HEK293 (cell line): Measurements from ENCODE around the gene IL13.

ENCODE experiments used
- CTCF ChIA-PET: fragments of 350-600 bp; formaldehyde crosslinking; extraction: SDS; loops from one replicate; lab custom pipeline; 2021; ENCODE audit warnings: antibody characterized with exemption; lab: Yijun Ruan, JAX
- POLR2A ChIA-PET: fragments of 300-600 bp; formaldehyde crosslinking; extraction: SDS; loops from one replicate; lab custom pipeline; 2020; ENCODE audit warnings: antibody characterized with exemption, inconsistent platforms; lab: Yijun Ruan, JAX
- H3K27ac ChIP-seq: fragments of 200-500 bp; sonication (Bioruptor generic); 2 replicates; pipeline ENCODE4 v1.5.1; 2014; ENCODE audit warnings: low read depth, low read length, control low read depth, inconsistent platforms; ENCODE audit errors: extremely low read depth
- H3K36me3 ChIP-seq, 2 experiments: fragments of 200-500 bp in 1 of 2; sonication (Bioruptor generic) in 1 of 2; 1 replicate in 1 of 2; 2 replicates in 1 of 2; pipeline ENCODE4 v1.5.1; 2014 to 2017; ENCODE audit warnings: inconsistent platforms in 2 of 2, low read length in 2 of 2; ENCODE audit not compliant: control insufficient read depth in 2 of 2, insufficient read depth in 1 of 2
- H3K4me1 ChIP-seq: fragments of 200-500 bp; sonication (Bioruptor generic); 2 replicates; pipeline ENCODE4 v1.5.1; 2014; ENCODE audit warnings: mild to moderate bottlenecking, low read length, inconsistent platforms; ENCODE audit not compliant: control insufficient read depth, insufficient read depth
- H3K4me3 ChIP-seq: 2 replicates; pipeline ENCODE4 v1.5.1; 2011; ENCODE audit warnings: low read depth, mild to moderate bottlenecking, control low read depth, low read length, moderate library complexity
- H3K9me3 ChIP-seq: fragments of 200-500 bp; sonication (Bioruptor generic); 2 replicates; pipeline ENCODE4 v1.5.1; 2014; ENCODE audit warnings: low read depth, low read length, inconsistent platforms; ENCODE audit not compliant: control insufficient read depth, insufficient read depth
- IKZF3 ChIP-seq: fragments of 450-650 bp; IDR thresholded peaks from 2 replicates; pipeline ENCODE4 v1.5.0; 2018; ENCODE audit warnings: missing biosample characterization, mild to moderate bottlenecking, missing genetic modification characterization, moderate library complexity
- PRDM1 ChIP-seq: fragments of 450-650 bp; formaldehyde crosslinking; IDR thresholded peaks from 2 replicates; pipeline ENCODE4; 2016; ENCODE audit warnings: missing biosample characterization, missing genetic modification characterization
- REST ChIP-seq: fragments of 450-650 bp; formaldehyde crosslinking; IDR thresholded peaks from 2 replicates; pipeline ENCODE4 v1.5.1; 2016; ENCODE audit warnings: missing biosample characterization, missing genetic modification characterization
- SCRT1 ChIP-seq: fragments of 450-650 bp; formaldehyde crosslinking; IDR thresholded peaks from 2 replicates; pipeline ENCODE4 v1.5.1; 2016; ENCODE audit warnings: missing biosample characterization, missing genetic modification characterization, borderline replicate concordance
- ZBTB48 ChIP-seq: fragments of 450-650 bp; formaldehyde crosslinking; IDR thresholded peaks from 2 replicates; pipeline ENCODE4 v1.5.1; 2016; ENCODE audit warnings: missing biosample characterization, missing genetic modification characterization
- ZNF2 ChIP-seq: fragments of 450-650 bp; formaldehyde crosslinking; IDR thresholded peaks from 2 replicates; pipeline ENCODE4 v1.5.1; 2016; ENCODE audit warnings: missing biosample characterization, missing genetic modification characterization
- ZNF248 ChIP-seq: fragments of 450-650 bp; formaldehyde crosslinking; IDR thresholded peaks from 2 replicates; pipeline ENCODE4 v1.5.1; 2017; ENCODE audit warnings: missing biosample characterization, missing genetic modification characterization
- ZNF280C ChIP-seq: fragments of 450-650 bp; formaldehyde crosslinking; IDR thresholded peaks from 2 replicates; pipeline ENCODE4 v1.5.1; 2016; ENCODE audit warnings: missing biosample characterization, missing genetic modification characterization
- ZNF362 ChIP-seq: fragments of 450-650 bp; formaldehyde crosslinking; IDR thresholded peaks from 2 replicates; pipeline ENCODE4 v1.5.1; 2016; ENCODE audit warnings: missing biosample characterization, missing genetic modification characterization
- ZNF473 ChIP-seq: fragments of 450-650 bp; formaldehyde crosslinking; IDR thresholded peaks from 2 replicates; pipeline ENCODE4 v1.5.1; 2017; ENCODE audit warnings: missing biosample characterization, missing genetic modification characterization
- ZNF510 ChIP-seq: fragments of 450-650 bp; formaldehyde crosslinking; IDR thresholded peaks from 2 replicates; pipeline ENCODE4 v1.5.1; 2018; ENCODE audit warnings: mild to moderate bottlenecking, missing genetic modification characterization, missing biosample characterization; ENCODE audit not compliant: insufficient replicate concordance
- ZNF623 ChIP-seq: fragments of 450-650 bp; formaldehyde crosslinking; IDR thresholded peaks from 2 replicates; pipeline ENCODE4 v1.5.1; 2016; ENCODE audit warnings: missing biosample characterization, missing genetic modification characterization
- ZSCAN30 ChIP-seq: fragments of 450-650 bp; IDR thresholded peaks from 2 replicates; pipeline ENCODE4 v1.5.1; 2018; ENCODE audit warnings: missing biosample characterization, mild to moderate bottlenecking, missing genetic modification characterization, moderate library complexity
- ZSCAN4 ChIP-seq: fragments of 450-650 bp; formaldehyde crosslinking; IDR thresholded peaks from 2 replicates; pipeline ENCODE4 v1.5.1; 2017; ENCODE audit warnings: missing biosample characterization, missing genetic modification characterization

IL13 gene

GRCh38 chr5:132653716-132654115 is 4.3 kb upstream of the IL13 start:
- POLR2A ChIA-PET, result no interaction called here
- Histone ChIP-seq H3K27ac (no peak overlapping the region), H3K4me1 (no peaks in the 10 kb centered on the region), H3K9me3 (no peaks in the 10 kb centered on the region), H3K4me3 (no peak overlapping the region), H3K36me3 (no peaks in the 10 kb centered on the region)
- CTCF ChIA-PET, result interaction anchor here (0.7 kb wide), 1 partner anchor 23 kb away, joined by 3 read pairs; no protein-coding TSS in a partner anchor
- TF ChIP-seq ZNF2 (no peak), PRDM1 (tag by site-specific recombination) (peak; percentile 52; the same call in 1 of the 2 replicates)

GRCh38 chr5:132655821-132656773 is 1.9 kb upstream of the IL13 start:
- Histone ChIP-seq H3K27ac (no peak overlapping the region), H3K36me3 (no peaks in the 10 kb centered on the region), H3K4me3 (no peak overlapping the region), H3K4me1 (no peaks in the 10 kb centered on the region), H3K9me3 (no peaks in the 10 kb centered on the region)
- TF ChIP-seq ZNF623 (tag by site-specific recombination) (no peak), ZBTB48 (no peak), ZSCAN30 (tag by site-specific recombination) (no peak), IKZF3 (no peak), ZNF280C (tag by site-specific recombination) (no peak), ZNF473 (no peak), ZSCAN4 (no peak), SCRT1 (tag by site-specific recombination) (no peak), ZNF510 (tag by site-specific recombination) (no peak), ZNF248 (tag by site-specific recombination) (no peak)
- CTCF ChIA-PET, result no interaction called here
- POLR2A ChIA-PET, result no interaction called here

GRCh38 chr5:132656774-132657355 is 1.1 kb upstream of the IL13 start:
- CTCF ChIA-PET, result no interaction called here
- POLR2A ChIA-PET, result no interaction called here
- Histone ChIP-seq H3K4me3 (no peak overlapping the region), H3K36me3 (no peaks in the 10 kb centered on the region), H3K4me1 (no peaks in the 10 kb centered on the region), H3K9me3 (no peaks in the 10 kb centered on the region), H3K27ac (no peak overlapping the region)
- TF ChIP-seq ZNF362 (tag by site-specific recombination) (no peak), REST (tag by site-specific recombination) (no peak)
